Measurements from ENCODE around the gene PRELID1. TPM values are rescaled to one million over a fixed set of nuclear protein-coding genes. Genes with fewer than 3 reads are reported as not detected.

Gene PRELID1, protein sequence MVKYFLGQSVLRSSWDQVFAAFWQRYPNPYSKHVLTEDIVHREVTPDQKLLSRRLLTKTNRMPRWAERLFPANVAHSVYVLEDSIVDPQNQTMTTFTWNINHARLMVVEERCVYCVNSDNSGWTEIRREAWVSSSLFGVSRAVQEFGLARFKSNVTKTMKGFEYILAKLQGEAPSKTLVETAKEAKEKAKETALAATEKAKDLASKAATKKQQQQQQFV
- 44.8 and 48.3 TPM in 2 replicates for polyA plus RNA-seq

DNA sequence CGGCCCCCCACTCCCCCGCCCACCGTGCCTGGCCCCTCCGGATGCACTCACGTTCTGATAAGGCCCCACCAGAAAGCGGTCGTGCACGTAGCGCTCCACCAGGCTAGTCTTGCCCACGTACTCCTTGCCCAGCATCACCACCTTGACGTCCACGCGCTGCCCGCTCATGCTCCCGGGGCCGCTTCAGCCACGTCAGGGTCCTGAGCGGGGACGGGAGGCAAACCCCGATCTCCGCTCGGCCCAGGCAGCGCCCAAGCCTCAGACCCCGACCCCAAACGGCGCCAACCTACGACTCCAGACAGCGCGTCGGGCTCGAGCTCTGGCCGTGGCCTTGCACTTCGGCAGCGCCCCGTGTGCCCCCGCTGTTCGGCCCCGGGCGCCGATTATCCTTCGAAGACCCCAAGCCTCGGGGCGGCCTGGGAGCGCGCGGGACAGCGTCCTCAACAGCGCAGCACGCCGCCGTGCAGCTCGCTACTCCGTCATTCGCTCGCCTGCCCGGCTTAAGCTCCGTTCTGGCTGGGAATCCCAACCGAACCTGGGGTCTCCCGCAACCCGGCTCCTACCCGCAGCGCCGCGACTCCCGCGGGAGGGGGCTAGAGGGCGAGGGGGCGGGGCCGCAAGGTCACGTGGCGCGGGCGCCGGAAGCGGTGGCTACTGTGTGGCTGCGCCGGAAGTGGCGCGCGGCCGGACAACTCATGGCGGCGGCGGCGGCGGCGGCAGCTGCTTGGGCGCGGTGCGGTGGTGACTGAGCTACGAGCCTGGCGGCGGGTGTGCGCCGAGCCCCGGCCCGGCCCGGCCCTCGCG, at the start of gene PRELID1, which contains the start of gene RAB24:
TSS of gene PRELID1 (plus strand) at position 679 of the 804 bp plus-strand sequence. CDS start 187 bp downstream, outside the sequence.
TSS of gene RAB24 (minus strand) at position 599 of the 804 bp plus-strand sequence. CDS start at position 168, 431 bp downstream.

DNA sequence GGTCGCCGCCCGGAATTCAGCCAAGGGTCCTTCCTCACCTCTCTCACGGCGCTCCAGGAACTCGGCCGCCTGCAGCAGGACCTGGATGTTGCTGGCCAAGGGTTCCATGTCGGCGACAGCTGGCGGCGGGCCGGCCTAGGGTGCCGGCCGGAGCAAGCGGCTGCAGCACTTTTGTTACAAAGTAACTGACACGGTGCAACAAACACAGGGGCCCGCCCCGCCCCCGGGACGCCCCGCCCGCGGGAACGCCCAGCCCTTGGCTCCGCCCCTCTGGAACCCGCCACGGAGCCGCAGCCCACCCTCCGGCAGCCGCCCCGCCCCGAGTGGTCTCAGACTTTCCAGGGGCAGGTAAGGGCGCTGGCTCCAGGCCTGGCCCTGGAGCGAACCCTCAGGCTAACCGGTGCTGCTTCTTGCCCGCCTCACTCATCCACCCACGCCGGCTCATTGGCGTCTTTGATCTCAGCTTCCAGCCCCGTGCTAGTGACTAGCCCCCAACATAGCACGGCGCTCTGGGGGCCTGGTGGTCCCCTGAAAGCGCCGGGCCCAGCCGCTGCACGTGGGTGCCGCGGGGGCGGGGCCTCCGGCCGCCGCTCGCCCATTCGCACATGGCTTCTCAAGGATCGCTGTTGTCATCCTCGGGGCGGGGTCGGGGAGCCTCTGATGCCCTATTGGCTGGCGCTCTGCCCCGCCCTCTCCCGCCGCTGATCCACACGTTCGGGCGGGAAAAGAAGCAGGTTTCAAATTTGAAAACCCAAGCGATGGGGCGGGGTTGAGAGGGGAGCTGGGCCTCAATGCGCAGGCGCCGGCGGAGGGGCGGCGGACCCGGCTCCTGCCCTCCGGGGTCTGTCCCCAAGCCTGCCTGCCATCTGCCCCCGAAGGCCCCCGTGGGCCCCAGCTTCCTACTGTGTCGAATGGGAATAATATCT, 8.4 kb downstream of the PRELID1 start, which contains the start of gene MXD3:
TSS of gene MXD3 (minus strand) at position 176 of the 926 bp plus-strand sequence. CDS start at position 108, 68 bp downstream.

DNA sequence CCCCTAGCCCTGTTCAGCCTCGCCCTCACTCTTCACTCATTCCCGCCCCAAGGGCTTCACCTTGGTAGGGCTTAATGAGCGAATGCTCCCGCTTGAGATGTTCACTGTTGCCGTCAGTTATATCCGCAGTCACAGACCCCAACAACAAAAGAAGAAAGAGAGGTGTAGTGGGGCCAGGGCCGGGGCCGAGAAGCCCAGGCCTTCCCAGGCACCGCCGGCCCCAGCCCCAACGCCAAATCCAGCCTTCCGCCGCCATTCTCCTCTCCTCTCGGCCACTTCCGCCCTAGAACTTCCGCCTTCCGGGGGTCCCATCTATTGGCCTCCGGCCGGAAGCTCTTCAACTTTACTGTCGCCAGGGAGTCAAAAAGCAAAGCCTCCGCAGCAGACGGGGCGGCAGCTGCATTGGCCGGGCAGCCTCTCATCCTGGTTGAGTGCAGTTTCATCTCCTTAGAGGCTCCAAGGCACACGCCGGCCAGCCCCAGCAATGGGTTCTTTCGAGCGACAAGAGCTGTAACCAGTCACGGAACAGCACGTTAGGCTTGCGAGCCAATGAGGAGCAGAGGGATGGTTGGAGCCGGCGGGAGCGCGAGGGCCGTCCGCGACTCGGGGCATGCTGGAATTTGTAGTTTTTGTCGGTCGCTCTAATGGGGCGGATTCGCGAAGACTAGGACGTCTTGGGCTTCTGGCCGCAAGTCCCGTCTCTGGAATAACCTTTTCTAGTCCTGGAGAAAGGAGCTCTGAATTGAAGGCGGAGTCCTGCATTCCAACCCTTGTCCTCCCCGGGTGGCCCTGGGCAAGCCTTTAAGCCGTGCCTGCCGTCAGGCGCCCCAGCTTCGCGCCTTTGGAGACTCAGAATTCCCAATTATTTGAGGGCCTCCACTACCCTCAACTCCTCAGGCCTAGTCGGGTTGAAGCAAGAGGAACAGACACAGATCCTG, 48.1 kb downstream of the PRELID1 start, which contains the start of gene LMAN2:
TSS of gene LMAN2 (minus strand) at position 277 of the 938 bp plus-strand sequence. CDS start at position 256, 21 bp downstream.

Other genes with a start within 250 kb of the PRELID1 start
- not detected in 2 replicates for gene FGFR4, start 216.9 kb upstream of the PRELID1 start, polyA plus RNA-seq
- 17.5 and 26.8 TPM in 2 replicates for gene NSD1, start 170.0 kb upstream of the PRELID1 start, polyA plus RNA-seq
- 14.6 and 21.9 TPM in 2 replicates for gene RAB24, start 80 bp upstream of the PRELID1 start, polyA plus RNA-seq
- not detected in 2 replicates for gene MXD3, start 8.1 kb downstream of the PRELID1 start, polyA plus RNA-seq
- gene LMAN2, start 47.9 kb downstream of the PRELID1 start, polyA plus RNA-seq: 8.0 and 18.3 TPM in 2 replicates
- gene RGS14, start 54.1 kb downstream of the PRELID1 start, polyA plus RNA-seq: 0.63 and 2.1 TPM in 2 replicates
- gene SLC34A1, start 80.6 kb downstream of the PRELID1 start, polyA plus RNA-seq: not detected in 2 replicates
- not detected in 2 replicates for gene PFN3, start 96.9 kb downstream of the PRELID1 start, polyA plus RNA-seq
- 1.3 and 2.0 TPM in 2 replicates for gene F12, start 105.8 kb downstream of the PRELID1 start, polyA plus RNA-seq
- 1.3 and 5.0 TPM in 2 replicates for gene GRK6, start 122.9 kb downstream of the PRELID1 start, polyA plus RNA-seq
- not detected in 2 replicates for gene PRR7, start 143.0 kb downstream of the PRELID1 start, polyA plus RNA-seq
- gene DBN1, start 169.8 kb downstream of the PRELID1 start, polyA plus RNA-seq: 2.5 and 5.6 TPM in 2 replicates
- gene PDLIM7, start 193.8 kb downstream of the PRELID1 start, polyA plus RNA-seq: 0.52 TPM in 1 of 2 replicates, not detected in the other
- gene DOK3, start 206.0 kb downstream of the PRELID1 start, polyA plus RNA-seq: 0.44 and 0.84 TPM in 2 replicates
- 31.1 and 33.8 TPM in 2 replicates for gene DDX41, start 213.2 kb downstream of the PRELID1 start, polyA plus RNA-seq

Measured in Purkinje cell (primary cell).